Peyer's patch (tissue), 4 donors: ENCODE measurements around the gene VSTM2B.

Experiments used
- CTCF ChIP-seq, 6 experiments: fragments of 450-650 bp in 4 of 6; fragments of 200-600 bp in 2 of 6; sonication (generic) in 1 of 6; IDR thresholded peaks; one replicate each; pipeline ENCODE4 v1.5.1; 2017 to 2019; ENCODE audit warnings: antibody characterized with exemption in 6 of 6, mild to moderate bottlenecking in 3 of 6, moderate library complexity in 1 of 6
- POLR2A ChIP-seq, 2 donors: fragments of 450-650 bp; IDR thresholded peaks; one replicate each; pipeline ENCODE4 v1.5.1; 2017; ENCODE audit warnings: antibody characterized with exemption in 2 of 2, mild to moderate bottlenecking in 2 of 2, moderate library complexity in 2 of 2

GRCh38 chr19:29610213-29610573 is 84.4 kb downstream of the VSTM2B start:
- TF ChIP-seq POLR2A (IDR thresholded peaks at IDR 0.05) (no peak), CTCF (IDR thresholded peaks at IDR 0.05) (no peak)
